Calu3 (cell line): ENCODE measurements around the gene F12. TPM values are rescaled to one million over a fixed set of nuclear protein-coding genes. Genes with fewer than 3 reads are reported as not detected.

Experiments
- BruUV-seq: library from RNA; stranded (reverse); fragments of 400-500 nt; replicated peaks from 2 replicates; lab custom pipeline; 2021; lab: Mats Ljungman, UMichigan
- CTCF ChIA-PET: fragments of 300-600 bp; sonication (Branson Sonifier 250); formaldehyde crosslinking; loops from one replicate; lab custom pipeline; 2022; ENCODE audit warnings: antibody characterized with exemption; lab: Charles Lee
- DNase-seq: peaks from one replicate; pipeline ENCODE4 v3.0.0; 2022
- H3K27ac Mint-ChIP-seq: one replicate; pipeline ENCODE4 v1.8.0; 2022; ENCODE audit warnings: mixed read lengths; ENCODE audit not compliant: unreplicated experiment
- H3K27me3 Mint-ChIP-seq: one replicate; pipeline ENCODE4 v1.8.0; 2022; ENCODE audit warnings: mixed read lengths; ENCODE audit not compliant: unreplicated experiment
- H3K36me3 Mint-ChIP-seq: one replicate; pipeline ENCODE4 v1.8.0; 2022; ENCODE audit warnings: mild to moderate bottlenecking, moderate library complexity, mixed read lengths; ENCODE audit not compliant: insufficient read depth, unreplicated experiment
- H3K4me1 Mint-ChIP-seq: one replicate; pipeline ENCODE4 v1.8.0; 2022; ENCODE audit warnings: mild to moderate bottlenecking, low read depth, mixed read lengths; ENCODE audit not compliant: unreplicated experiment
- H3K4me3 Mint-ChIP-seq: one replicate; pipeline ENCODE4 v1.8.0; 2022; ENCODE audit warnings: mild to moderate bottlenecking, low read depth, moderate library complexity, mixed read lengths; ENCODE audit not compliant: unreplicated experiment
- H3K9me3 Mint-ChIP-seq: one replicate; pipeline ENCODE4 v1.8.0; 2022; ENCODE audit warnings: low read depth, mixed read lengths; ENCODE audit not compliant: unreplicated experiment
- CTCF ChIP-seq: fragments of 200-600 bp; IDR thresholded peaks from one replicate; pipeline ENCODE4 v1.8.0; 2022; ENCODE audit warnings: antibody characterized with exemption; ENCODE audit not compliant: unreplicated experiment
- intact Hi-C: fragments of 100-400 bp; cut with micrococcal nuclease; formaldehyde crosslinking; loops from one replicate; pipeline ENCODE4 v1.10.0; 2022; ENCODE audit not compliant: unreplicated experiment
- total RNA-seq: library from RNA; stranded (reverse); gene quantifications from 2 replicates; pipeline ENCODE4 v1.2.3, GENCODE V29; 2022

Gene F12
- total RNA-seq, 1 experiment from 2014 or later = 14.3 TPM

- Mint-ChIP-seq H3K9me3 (no peaks in the 10 kb centered on the region), H3K36me3 (peaks cover 79% of the 10 kb centered on the region), H3K4me3 (peak overlapping the region; percentile 77), H3K27me3 (no peaks in the 10 kb centered on the region), H3K4me1 (peaks cover 51% of the 10 kb centered on the region), H3K27ac (peak overlapping the region; percentile 86)
- TF ChIP-seq CTCF = no peak
- intact Hi-C loops = loop anchor here (5.0 to 10.0 kb wide), 2 partner anchors 141 to 338 kb away; partner anchors contain the start of gene MXD3
- CTCF ChIA-PET = interaction anchor here (1.0 to 5.1 kb wide), 6 partner anchors 45 to 143 kb away, joined by 3 to 80 read pairs (median 6); no protein-coding TSS in a partner anchor
- no TSS peak for BruUV-seq
- no peak for DNase-seq
These were observed 43.6 kb upstream of the F12 start for GRCh38 chr5:177452688-177453638.

GRCh38 chr5:177450667-177451424, 41.5 kb upstream of the F12 start:
- TF ChIP-seq CTCF = no peak

GRCh38 chr5:177449140-177450061, 40.0 kb upstream of the F12 start:
- H3K4me3 Mint-ChIP-seq = no peak overlapping the region
- H3K9me3 Mint-ChIP-seq = no peaks in the 10 kb centered on the region
- BruUV-seq = TSS peak; percentile 23
- DNase-seq = no peak
- peaks cover 77% of the 10 kb centered on the region for H3K36me3 Mint-ChIP-seq
- H3K27me3 Mint-ChIP-seq = no peaks in the 10 kb centered on the region
- peaks cover 50% of the 10 kb centered on the region for H3K4me1 Mint-ChIP-seq
- CTCF ChIA-PET = interaction anchor here (2.0 to 6.8 kb wide), 2 partner anchors 46 to 59 kb away, joined by 19 to 57 read pairs; no protein-coding TSS in a partner anchor
- no peak for TF ChIP-seq CTCF
- intact Hi-C loops = loop anchor here (5.0 to 10.0 kb wide), 2 partner anchors 137 to 335 kb away; partner anchors contain the start of gene MXD3
- no peak overlapping the region for H3K27ac Mint-ChIP-seq

More at GRCh38 chr5:177450667-177451424, 41.5 kb upstream of the F12 start:
- Mint-ChIP-seq H3K36me3 (peaks cover 77% of the 10 kb centered on the region), H3K27me3 (no peaks in the 10 kb centered on the region), H3K4me3 (no peak overlapping the region), H3K9me3 (no peaks in the 10 kb centered on the region), H3K27ac (peak overlapping the region; percentile 71), H3K4me1 (peaks cover 44% of the 10 kb centered on the region)
- no TSS peak for BruUV-seq
- intact Hi-C loops = loop anchor here (5.0 to 10.0 kb wide), 2 partner anchors 139 to 336 kb away; partner anchors contain the start of gene MXD3
- CTCF ChIA-PET = no interaction called here
- DNase-seq = no peak
